ENCODE data around the gene MTERF4. TPM values are rescaled to one million over a fixed set of nuclear protein-coding genes. Genes with fewer than 3 reads are reported as not detected.

The MTERF4 gene
- total and polyA plus RNA-seq, 2 donors, result 35.7 to 41.3 TPM

Small RNAs within 50 kb of the gene (small RNA-seq; reads per million reads assigned to genes)
- not detected for gene AC005237.2

Other genes with a start within 250 kb of the MTERF4 start
- gene AGXT, start 233.5 kb downstream of the MTERF4 start, total RNA-seq, result not detected
- 0.49 TPM for gene AGXT, start 233.5 kb downstream of the MTERF4 start, polyA plus RNA-seq
- 0.42 TPM for gene MAB21L4, start 206.1 kb downstream of the MTERF4 start, total RNA-seq
- gene MAB21L4, start 206.1 kb downstream of the MTERF4 start, polyA plus RNA-seq, result 1.2 TPM
- not detected for gene CROCC2, start 196.0 kb downstream of the MTERF4 start, total RNA-seq
- gene CROCC2, start 196.0 kb downstream of the MTERF4 start, polyA plus RNA-seq, result 0.08 TPM
- 11.5 TPM for gene SNED1, start 103.7 kb downstream of the MTERF4 start, total RNA-seq
- 17.1 TPM for gene SNED1, start 103.7 kb downstream of the MTERF4 start, polyA plus RNA-seq
- gene PASK, start 47.2 kb upstream of the MTERF4 start, total RNA-seq, result 4.8 TPM
- 3.6 TPM for gene PASK, start 47.2 kb upstream of the MTERF4 start, polyA plus RNA-seq
- gene PPP1R7, start 48.2 kb upstream of the MTERF4 start, total RNA-seq, result 20.7 TPM
- 83.2 TPM for gene PPP1R7, start 48.2 kb upstream of the MTERF4 start, polyA plus RNA-seq
- 0.58 TPM for gene ANO7, start 86.4 kb upstream of the MTERF4 start, total RNA-seq
- gene ANO7, start 86.4 kb upstream of the MTERF4 start, polyA plus RNA-seq, result 1.2 TPM
- 588 TPM for gene HDLBP, start 213.4 kb upstream of the MTERF4 start, total RNA-seq
- gene HDLBP, start 213.4 kb upstream of the MTERF4 start, polyA plus RNA-seq, result 199 TPM
- gene SEPTIN2, start 213.6 kb upstream of the MTERF4 start, total RNA-seq, result 677 TPM
- gene SEPTIN2, start 213.6 kb upstream of the MTERF4 start, polyA plus RNA-seq, result 236 TPM